B cell (primary cell): ENCODE data around the gene MAPRE2.

Source experiments
- EZH2 ChIP-seq: IDR thresholded peaks from 2 replicates; pipeline ENCODE4 v1.6.1; 2012; ENCODE audit warnings: borderline replicate concordance, low read depth, mild to moderate bottlenecking, moderate library complexity, low read length; ENCODE audit not compliant: insufficient read depth, poor library complexity, severe bottlenecking
- TF ChIP-seq, protein P1 (sequence below): fragments of 200-600 bp; IDR thresholded peaks from one replicate; pipeline ENCODE4 v1.8.0; 2022; ENCODE audit warnings: antibody characterized with exemption, mild to moderate bottlenecking

DNA sequence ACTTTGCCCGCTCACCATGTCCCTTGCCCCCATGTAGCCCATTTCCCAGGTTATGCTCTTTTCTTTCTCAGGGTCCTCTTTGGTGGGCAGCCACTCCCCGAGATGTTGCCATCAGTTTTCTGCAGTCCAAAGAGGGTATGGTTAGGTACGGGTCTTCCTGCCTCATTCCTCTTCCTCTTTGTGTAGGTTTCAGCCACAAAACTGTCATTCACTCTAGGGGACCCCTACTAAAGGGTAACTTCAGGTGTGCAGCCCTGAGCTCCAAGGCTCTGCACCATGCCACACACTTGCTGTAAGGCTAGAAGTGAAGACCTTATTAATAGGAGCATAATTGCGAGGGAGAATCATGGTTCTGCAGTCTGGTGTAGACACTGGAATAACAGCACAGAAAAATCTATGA, 99.9 kb downstream of the MAPRE2 start:
- TF ChIP-seq, protein P1, sequence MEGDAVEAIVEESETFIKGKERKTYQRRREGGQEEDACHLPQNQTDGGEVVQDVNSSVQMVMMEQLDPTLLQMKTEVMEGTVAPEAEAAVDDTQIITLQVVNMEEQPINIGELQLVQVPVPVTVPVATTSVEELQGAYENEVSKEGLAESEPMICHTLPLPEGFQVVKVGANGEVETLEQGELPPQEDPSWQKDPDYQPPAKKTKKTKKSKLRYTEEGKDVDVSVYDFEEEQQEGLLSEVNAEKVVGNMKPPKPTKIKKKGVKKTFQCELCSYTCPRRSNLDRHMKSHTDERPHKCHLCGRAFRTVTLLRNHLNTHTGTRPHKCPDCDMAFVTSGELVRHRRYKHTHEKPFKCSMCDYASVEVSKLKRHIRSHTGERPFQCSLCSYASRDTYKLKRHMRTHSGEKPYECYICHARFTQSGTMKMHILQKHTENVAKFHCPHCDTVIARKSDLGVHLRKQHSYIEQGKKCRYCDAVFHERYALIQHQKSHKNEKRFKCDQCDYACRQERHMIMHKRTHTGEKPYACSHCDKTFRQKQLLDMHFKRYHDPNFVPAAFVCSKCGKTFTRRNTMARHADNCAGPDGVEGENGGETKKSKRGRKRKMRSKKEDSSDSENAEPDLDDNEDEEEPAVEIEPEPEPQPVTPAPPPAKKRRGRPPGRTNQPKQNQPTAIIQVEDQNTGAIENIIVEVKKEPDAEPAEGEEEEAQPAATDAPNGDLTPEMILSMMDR: no peak
- no peak for TF ChIP-seq EZH2
